NCI-H748 treated with DMSO at 0.1 percent for 48 hours (cell line): ENCODE data around the gene CYP1A2.
"Not testable (repeated sequence)": the region's sequence is repeated elsewhere in the genome, so short reads cannot be mapped to it uniquely, and the experiment has no call there.

ENCODE experiments used
- DNase-seq: peaks from one replicate; lab custom pipeline; 2025; lab: John Stamatoyannopoulos, UW

CYP1A2 gene, protein sequence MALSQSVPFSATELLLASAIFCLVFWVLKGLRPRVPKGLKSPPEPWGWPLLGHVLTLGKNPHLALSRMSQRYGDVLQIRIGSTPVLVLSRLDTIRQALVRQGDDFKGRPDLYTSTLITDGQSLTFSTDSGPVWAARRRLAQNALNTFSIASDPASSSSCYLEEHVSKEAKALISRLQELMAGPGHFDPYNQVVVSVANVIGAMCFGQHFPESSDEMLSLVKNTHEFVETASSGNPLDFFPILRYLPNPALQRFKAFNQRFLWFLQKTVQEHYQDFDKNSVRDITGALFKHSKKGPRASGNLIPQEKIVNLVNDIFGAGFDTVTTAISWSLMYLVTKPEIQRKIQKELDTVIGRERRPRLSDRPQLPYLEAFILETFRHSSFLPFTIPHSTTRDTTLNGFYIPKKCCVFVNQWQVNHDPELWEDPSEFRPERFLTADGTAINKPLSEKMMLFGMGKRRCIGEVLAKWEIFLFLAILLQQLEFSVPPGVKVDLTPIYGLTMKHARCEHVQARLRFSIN

DNA sequence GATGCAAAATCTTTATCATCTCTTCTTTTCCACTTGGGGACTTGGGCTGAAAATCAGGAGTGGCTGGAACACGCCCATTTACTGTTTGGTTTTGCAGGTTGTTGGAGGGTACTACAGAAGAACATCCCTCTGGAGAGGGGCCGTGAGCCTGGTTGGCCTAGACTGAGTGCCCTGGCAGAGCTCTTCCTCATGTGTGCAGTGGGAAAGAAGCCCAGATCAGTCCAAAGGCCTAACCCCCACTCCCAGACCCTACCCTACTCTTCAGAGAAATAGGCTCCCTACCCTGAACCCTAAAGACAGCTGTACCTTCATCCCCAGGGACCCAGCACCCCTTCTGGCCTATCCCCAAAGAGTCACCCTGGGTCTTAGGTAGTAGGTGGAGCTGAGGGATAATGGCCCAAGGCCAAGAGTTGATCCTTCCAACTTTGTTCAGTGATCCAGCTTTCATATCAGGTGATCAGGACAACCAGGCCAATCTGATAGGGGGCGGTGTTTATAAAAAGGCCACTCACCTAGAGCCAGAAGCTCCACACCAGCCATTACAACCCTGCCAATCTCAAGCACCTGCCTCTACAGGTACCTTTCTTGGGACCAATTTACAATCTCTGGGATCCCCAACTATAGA lies at the start of gene CYP1A2:
Gene CYP1A2, plus strand, starts transcription at position 524 of the 625 bp plus-strand sequence. CDS start 894 bp downstream, outside the sequence.
- DNase-seq: no peak

DNA sequence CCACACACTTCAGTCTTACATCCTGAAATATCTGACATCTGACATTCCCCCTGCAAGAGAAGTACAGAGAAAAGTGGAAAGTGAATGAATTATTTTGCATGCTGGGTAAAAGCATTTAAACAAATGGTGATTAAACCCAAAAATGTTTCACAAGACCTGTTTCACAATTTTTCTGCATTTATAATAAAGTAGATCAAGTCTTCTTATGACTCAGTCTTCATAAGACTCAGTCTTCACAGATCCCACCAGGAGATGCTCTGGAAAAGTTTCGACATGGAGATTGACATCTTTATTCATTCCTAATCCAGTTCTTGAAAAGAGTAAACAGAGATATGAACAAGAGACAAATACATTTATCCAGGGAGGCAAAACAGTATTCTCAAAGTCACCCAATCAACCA lies 39.6 kb upstream of the CYP1A2 start:
- DNase-seq: no peak

DNA sequence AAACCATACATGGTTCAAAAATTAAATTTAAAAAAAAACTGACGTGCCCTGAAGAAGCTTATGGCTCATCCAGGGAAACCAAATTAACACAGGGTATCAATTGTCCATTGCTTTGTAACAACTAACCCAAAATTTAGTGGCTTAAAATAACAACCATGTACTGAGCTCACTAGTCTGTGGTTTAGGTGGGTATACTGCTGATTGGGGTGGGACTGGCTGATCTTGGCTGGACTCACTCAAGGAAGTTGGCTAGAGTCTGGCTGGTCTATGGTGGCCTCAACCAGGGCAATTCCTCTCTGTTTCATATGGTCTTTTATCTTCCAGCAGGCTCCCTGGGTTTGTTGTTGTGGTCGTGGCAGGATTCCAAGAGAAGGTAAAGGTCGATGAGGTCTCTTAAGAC lies 38.8 kb upstream of the CYP1A2 start:
- DNase-seq: no peak

DNA sequence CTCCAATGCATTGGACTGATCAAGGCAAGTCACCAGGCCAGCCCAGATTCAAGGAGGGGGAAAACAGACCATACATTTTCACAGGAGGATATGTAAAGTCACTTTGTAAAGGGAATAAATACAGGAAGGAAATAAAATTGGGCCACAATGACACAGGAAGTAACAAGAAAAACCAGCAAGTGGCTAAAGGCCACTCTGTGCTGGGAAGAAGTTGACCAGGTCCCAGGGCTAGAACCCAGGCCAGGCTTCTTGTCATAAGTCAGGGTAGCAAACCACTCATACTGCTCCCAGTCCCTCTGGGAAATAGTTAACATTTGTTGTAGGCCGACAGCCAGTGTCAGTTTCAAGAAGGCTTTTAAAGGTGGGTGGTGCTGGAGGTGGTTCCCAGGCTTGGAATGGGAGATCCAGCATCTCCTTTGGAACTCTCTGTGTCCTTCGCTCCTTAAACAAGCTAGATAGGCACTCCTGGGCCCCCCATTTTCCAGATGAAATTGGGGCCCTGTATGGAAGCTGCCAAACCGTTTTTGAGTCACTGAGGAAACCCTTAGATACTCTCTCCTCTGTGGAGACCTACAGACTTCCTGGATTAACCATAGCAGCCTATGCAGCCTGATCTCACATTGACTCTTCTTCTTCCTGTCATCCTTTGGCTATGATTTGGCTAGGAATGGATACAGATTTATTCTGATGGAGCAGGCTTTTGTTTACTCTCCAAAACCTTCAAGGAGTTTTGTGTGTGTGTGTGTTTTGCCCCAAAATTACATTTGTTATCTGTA lies 38.1 kb upstream of the CYP1A2 start:
- no peak for DNase-seq

DNA sequence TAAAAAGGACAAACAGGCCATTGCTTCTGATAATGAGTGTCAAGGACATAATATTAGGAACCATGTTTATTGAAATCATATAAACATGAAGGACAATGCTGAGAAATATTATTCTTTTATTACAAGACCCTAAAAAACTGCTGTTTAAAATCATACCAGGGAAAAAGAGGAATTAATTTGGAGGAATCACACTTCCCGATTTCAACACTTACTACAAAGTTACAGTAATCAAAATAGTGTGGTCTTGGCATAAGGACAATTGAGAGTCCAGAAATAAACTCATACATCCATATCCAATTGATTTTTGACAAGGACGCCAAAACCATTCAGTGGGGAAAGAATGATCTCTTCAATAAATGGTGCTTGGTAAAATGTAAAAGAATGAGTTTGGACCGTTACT lies 36.3 kb upstream of the CYP1A2 start:
- DNase-seq: no peak

DNA sequence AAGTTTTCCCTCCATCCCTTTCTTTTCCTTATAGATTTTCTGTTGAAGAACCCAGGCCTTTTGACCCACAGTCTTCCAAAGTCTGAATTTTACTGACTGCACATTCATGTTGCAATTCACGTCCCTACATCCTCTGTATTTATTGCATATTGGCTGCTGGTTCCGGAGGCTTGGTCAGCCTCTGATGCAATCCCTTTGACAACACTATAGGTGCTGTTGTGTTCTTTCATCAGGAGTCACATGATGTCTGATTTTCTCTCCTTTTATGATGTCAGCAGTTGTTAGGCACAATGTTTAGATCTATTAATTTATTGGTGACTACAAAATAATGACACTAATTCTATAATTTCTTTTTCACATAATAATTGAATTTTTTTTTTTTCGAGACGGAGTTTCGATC lies 32.0 kb upstream of the CYP1A2 start:
- no peak for DNase-seq

DNA sequence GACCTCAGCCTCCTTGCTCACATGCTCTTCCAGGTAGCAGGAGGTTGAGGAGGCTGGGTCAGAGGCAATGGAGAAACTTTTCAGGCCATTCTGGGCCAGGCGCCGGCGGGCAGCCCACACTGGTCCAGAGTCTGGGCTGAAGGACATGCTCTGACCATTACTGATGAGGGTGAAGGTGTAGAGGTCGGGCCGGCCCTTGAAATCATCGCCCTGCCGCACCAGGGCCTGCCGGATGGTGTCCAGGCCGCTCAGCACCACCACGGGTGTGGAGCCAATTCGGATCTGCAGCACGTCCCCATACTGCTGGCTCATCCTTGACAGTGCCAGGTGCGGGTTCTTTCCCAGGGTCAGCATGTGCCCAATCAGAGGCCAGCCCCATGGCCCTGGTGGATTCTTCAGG lies 26.1 kb upstream of the CYP1A2 start:
- DNase-seq: no peak

DNA sequence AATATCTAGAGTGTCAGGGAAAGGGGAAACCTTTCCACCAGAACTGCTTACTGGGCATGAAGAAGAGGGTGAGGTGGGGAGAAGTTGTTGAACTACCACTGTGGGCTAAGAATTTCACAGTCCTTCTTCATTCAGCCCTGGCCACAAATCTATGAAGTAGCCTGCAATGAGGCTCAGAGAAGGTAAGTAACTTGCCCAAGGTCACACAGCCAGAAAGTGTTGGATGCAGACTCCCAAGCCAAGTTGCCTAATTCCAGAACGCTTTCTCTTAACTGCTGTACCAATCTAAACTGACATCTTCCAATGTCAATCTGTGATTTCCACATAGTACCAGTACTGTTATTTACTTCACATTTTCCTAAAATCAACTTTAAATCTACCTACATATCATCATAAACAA lies 25.5 kb upstream of the CYP1A2 start:
- no peak for DNase-seq

DNA sequence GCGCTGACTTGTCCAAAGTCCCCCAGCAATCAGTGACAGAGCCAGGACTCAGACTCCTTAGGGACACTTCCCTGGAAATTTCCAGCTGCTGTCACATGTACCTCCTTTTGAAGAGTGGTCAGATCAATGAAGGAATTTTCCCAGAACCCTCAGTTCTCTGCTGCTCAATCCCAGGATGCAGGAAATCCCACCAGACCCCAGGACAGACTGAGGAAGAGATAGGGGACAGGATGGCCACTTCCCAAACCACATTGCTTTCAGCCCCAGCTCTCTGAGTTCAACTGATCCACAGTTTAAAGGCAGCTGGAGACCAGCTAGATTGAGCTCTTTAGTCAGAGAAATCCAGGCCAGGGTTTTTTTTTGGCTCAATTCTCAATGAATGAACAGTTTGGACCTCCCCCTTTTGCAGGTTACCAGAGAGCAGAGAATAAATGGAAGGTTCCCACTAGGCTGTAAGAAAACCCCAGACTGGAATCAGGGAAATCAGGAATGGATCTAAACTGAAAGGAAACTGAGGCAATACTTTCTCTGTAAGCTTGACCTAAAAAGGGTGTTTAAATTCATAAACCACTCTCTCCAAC lies 24.8 kb upstream of the CYP1A2 start:
- no peak for DNase-seq

DNA sequence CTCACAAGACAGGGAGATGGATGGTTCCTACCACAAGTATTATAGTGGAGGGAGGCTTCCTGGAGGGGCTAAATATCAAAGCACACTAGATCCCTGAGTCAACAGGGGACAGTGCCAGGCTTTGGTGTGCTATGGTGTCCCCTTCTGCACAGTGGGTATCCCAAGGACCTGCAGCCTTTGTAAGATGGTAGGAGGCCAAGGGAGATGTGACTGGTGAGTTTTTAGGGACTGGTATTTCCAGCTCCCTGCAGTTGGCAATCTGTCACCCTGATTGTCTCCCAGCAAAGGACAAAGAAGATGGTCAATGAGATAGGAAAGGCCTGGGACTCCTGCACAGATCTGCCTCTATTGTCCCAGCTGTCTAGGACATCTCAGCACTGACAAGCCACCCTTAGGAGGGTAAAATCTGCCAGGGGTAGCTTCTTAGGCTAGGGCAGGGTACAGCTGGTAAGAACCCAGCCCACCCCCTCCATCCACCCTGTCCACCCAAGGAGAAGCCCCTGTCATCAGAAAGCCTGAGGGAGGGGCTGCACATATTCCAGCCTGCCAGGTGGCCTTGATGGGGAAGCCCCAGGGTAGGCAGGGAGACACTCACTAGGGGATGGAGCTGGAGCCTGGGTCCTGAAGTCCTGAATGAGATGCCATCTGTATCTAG lies 23.9 kb upstream of the CYP1A2 start:
- DNase-seq: no peak

DNA sequence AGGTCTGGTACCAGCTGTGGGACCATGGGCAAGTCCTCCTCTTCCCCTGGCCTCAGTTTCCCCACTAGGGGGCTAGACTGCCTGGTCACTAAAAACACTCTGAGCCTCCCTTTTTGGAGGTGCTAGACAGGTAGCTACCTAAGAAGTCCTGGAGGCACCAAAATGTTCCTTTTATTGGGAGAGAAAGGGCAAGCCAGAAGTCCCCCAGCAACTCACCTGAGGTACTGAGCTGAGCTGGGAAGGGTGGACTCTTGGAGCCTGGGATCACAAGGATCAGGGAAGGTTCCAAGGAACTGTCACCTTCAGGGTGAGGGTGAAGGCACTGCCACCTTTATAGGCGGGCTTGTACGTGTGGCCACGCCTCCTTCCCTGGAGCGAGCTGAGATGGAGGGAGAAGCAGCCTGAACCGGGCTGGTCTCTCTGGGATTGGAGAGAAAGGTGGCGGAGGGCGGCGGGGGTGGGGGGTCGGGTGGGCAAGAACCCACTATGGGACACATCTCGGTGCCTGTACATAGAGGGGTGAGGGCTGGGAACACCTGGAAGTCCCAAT lies 23.3 kb upstream of the CYP1A2 start, which contains the start of gene CYP1A1:
Gene CYP1A1, minus strand, starts transcription at position 304 of the 550 bp plus-strand sequence. CDS start 2,431 bp downstream, outside the sequence.
- no peak for DNase-seq

DNA sequence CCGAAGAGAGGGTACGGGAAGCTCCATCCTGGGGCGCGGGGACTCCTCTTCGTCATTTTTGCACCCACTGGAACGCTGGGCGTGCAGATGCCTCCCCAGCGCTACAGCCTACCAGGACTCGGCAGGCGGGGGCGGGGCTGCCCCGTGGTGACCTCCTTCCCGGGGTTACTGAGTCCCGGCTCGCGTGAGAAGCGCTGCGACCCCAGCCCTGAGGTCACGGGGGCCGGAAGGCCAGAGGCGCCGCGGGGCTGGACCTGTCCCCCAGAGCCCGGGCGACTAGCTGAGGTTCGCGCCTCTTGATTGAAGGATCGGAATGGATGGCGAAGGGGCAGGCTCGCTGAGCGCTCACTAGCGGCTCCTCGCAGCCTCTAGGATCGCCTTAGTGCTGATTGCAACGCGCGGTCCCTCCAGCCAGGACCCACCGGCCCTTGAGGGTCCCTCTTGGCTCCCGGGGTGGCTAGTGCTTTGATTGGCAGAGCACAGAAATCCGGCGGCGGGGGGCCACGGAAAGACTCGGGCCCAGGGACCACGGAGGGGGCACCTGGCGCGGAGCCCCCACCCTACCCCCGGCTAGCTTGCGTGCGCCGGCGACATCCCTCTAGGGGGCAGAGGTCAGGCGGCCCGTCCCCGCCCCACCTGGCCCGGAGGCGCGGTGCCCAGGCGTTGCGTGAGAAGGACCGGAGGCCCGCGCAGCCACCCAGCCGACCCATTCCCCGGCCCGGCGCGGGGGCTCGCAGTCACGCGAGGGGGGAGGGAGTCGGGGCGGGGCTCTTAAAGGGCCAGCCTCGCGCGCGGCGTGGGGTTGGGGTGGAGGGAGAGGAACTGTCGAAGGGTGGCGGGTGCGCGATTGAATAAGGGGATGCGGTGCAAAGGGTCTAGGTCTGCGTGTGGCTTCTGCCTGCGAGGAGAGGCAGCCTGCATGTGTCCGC lies 22.5 kb upstream of the CYP1A2 start:
- no peak for DNase-seq

DNA sequence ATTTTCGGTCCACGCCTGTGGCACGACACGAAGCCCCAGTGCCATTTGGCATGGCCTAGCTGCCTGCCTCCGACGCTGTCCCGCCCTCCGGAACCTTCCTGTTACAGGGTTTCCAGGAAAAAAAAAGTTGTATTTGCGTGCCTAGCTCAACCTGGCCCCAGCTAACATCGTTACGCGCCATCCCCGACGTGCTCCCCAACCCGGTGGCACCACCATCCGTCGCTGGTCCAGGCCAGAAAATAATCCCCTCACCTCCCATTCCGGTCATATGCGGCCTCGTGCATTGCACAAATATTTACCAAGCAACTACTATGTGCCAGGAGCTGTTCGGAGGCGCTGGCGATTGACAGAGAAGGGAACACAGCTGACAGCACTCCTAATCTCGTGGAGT lies 21.9 kb upstream of the CYP1A2 start:
- DNase-seq: no peak

DNA sequence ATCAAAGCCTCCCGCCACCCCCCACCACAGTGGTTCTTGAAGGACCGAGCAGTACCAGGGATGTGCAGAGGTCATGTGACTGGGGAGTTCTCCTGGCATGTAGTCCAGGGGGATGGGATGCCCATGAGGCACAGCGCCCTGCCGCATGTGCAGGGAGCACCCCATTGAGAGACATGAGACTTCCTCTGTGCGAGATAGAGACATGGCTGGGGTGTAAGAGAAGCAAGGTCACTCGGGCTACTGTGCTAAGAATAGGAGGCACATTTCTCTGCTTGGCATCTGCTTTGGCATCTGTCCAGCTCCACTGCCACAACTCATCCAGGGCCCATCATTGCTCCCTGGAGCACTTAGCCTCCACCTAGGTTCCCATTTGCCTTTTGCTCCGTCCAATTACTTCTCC lies 20.9 kb upstream of the CYP1A2 start:
- no peak for DNase-seq

DNA sequence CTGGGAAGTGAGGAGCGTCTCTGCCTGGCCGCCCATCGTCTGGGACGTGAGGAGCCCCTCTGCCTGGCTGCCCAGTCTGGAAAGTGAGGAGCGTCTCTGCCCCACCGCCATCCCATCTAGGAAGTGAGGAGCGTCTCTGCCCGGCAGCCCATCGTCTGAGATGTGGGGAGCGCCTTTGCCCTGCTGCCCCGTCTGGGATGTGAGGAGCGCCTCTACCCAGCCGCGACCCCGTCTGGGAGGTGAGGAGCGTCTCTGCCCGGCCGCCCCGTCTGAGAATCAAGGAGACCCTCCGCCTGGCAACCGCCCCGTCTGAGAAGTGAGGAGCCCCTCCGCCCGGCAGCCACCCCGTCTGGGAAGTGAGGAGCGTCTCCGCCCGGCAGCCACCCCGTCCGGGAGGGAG lies 19.9 kb upstream of the CYP1A2 start:
- not testable (repeated sequence) for DNase-seq

DNA sequence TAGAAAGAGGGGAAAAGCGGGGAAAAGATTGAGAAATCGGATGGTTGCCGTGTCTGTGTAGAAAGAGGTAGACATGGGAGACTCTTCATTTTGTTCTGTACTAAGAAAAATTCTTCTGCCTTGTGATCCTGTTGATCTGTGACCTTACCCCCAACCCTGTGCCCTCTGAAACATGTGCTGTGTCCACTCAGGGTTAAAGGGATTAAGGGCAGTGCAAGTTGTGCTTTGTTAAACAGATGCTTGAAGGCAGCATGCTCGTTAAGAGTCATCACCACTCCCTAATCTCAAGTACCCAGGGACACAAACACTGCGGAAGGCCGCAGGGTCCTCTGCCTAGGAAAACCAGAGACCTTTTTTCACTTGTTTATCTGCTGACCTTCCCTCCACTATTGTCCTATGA lies 19.3 kb upstream of the CYP1A2 start:
- not testable (repeated sequence) for DNase-seq

DNA sequence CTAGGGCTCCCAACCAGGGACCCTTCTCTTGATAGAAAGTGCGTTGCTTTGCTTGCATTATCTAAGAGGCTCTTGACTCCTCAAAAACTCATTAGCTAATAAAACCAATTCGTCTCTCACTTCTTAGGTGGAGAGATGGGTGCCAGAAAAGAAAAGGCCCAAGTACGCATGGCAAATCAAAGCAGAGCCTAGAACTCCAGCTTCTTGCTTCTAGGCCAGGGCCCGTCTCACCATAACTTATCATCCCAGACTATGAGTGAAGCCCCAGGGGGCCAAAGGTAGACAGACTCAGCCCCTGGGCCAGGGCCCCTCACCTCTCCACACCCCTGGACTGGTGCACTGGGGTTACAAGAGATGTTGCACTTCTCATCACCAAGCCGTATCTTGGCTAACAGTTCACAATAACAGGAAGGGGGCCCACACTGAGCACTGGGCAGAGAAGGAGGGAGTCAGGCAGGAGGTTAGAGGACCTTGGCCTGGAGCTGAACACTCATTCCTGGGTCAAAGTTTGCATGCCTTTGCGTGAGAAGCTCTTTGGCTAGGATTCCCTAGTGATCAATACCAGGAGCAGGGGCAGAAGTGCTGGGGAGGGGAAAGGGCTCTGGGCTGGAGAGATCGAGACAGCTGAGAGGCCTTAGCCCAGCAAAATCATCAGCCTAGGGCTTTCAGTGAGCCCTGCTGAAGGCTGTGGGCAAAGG lies 17.9 kb upstream of the CYP1A2 start:
- no peak for DNase-seq

DNA sequence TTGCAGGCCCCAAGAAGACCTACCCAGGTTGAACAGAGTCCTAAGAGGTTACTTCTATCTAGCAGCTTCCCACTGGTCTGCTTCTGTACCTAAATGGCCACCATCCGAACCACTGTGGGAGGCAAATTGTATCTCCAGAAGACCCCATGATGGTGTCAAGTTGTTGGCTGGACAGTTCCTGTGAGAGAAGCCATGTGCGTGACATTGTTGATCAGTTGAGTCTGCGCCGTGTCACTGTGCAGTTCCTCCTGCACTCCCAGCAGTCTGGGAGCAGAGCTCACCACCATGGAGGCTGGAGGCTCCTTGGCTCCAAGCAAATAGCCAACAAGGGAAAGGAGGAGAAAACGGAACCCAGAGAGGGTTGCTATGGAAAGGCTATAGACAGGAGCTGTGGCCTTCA lies 15.8 kb upstream of the CYP1A2 start:
- no peak for DNase-seq

DNA sequence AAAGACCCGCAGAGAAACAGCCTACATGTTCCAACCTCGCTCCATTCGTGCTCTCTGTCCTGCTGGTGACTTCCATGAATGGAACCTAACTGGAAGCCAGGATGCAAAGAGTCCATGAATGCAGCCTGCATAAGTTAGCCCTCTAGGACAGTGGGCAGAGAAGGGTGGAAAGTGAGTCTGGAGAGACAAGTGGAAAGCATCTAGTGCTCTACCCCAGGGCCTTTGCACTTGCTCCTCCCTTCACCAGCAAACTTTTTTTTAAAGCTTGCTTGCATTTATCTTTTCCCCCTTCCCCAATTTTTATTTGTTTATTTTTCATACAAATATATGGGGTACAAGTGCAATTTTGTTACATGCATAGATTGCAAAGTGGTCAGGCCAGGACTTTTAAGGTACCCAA lies 15.4 kb upstream of the CYP1A2 start:
- DNase-seq: no peak

DNA sequence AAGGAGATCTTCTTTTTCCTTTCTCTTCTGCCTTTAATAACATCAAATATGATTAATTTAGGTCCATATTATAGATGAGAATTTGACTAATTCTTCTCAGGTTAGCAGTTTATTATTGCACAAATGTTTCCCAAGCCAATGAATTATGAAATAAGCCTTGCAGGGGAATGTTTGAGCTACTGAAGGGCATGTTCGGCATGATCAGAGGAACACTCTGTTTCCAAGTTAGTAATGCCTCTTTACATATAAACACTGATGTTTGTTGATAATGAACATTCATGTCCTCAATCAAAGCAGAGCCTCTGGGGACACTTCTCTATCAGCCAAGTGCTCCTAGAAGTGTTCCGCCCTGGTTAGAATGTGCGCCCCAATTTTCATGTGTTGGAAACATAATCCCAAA lies 13.3 kb upstream of the CYP1A2 start:
- no peak for DNase-seq
